ENCODE data around the gene GBF1. TPM values are rescaled to one million over a fixed set of nuclear protein-coding genes. Genes with fewer than 3 reads are reported as not detected.

Gene GBF1
- total and polyA plus RNA-seq, 2 of the 13 experiments (the other 11 are each of a cell fraction or from before 2014, with no cell fraction given) = 17.1 to 21.9 TPM

DNA sequence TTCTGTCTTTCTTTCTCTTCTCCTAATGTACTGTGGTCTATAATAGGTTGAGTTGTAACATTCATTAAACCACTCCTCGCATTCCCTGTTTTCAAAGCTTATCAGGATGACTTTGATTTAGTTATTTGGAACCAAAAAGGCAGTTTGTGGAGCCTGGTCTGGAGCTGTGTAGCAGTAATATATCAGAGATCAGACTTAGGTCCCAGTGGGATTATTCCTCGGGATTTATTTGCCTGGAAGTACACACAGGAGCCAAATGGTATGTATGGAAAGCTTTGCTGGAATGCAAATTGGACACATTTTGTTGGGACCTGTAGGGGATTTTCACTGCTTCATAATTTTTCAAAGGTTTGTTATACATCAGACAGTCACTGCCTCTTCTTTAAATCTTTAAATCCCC lies 40.9 kb downstream of the GBF1 start:
- Histone ChIP-seq H3K9ac (ENCODE audit: insufficient read depth, low read depth, low read length) (no peak overlapping the region), H3K27ac (ENCODE audit: extremely low read length, insufficient read depth, low read length) (no peak overlapping the region), H3K79me2 (ENCODE audit: insufficient read depth, low read length) (peaks cover 22% of the 10 kb centered on the region), H2AFZ (ENCODE audit: low read length) (no peak overlapping the region), H3K4me3 (replicated peaks in 1 of 3; ENCODE audit: insufficient read depth in 1 of 3, low read depth in 2 of 3, low read length in 3 of 3) (no peak overlapping the region), H3K4me2 (ENCODE audit: low read depth, low read length) (no peak overlapping the region), H3K4me1 (ENCODE audit: insufficient read depth, low read length) (peaks cover 9% of the 10 kb centered on the region), H3K36me3 (replicated peaks in 1 of 2; ENCODE audit: control insufficient read depth in 1 of 2, insufficient read depth in 2 of 2, low read length in 2 of 2) (peaks cover 1 to 21% of the 10 kb centered on the region in 2 experiments; a peak in 2 of 5 replicates), H3K27me3 (ENCODE audit: control insufficient read depth in 1 of 2, insufficient read depth in 2 of 2, low read length in 2 of 2) (no peaks in the 10 kb centered on the region), H3K9me3 (ENCODE audit: low read length) (no peaks in the 10 kb centered on the region), H4K20me1 (ENCODE audit: insufficient read depth, low read length) (0 out of 2 replicates have a peak, but pooled peaks cover 2% of the 10 kb centered on the region)
- WGBS (ENCODE audit: low lambda C conversion rate) = 98% methylated on average over 2 of the region's 2 CpGs
- POLR2A ChIA-PET = interaction anchor here (0.6 kb wide), 1 partner anchor 164 kb away, joined by 3 read pairs; no protein-coding TSS in a partner anchor
- ATAC-seq = no peak
- no TSS peak for BruUV-seq (replicated peaks)
- DNase-seq (ENCODE audit: low spot score) = no peak
- CTCF ChIA-PET (ENCODE audit: low intra/inter-chr PET ratio, low total read pairs) = no interaction called here
- intact Hi-C loops (cut with micrococcal nuclease; ENCODE audit: unreplicated experiment) = loop anchor here (10.0 kb wide), 1 partner anchor 49 kb away; no protein-coding TSS in a partner anchor
- no peak for FAIRE-seq
- in situ Hi-C loops (cut with HindIII; ENCODE audit: extremely low pct_ligation_motif_present, low pct_unique_long_range_greater_than_20kb) = no loop called here
- TF ChIP-seq GLI4 (CRISPR knock-in tag; IDR thresholded peaks at IDR 0.05; ENCODE audit: borderline replicate concordance) (no peak), FOXJ3 (CRISPR knock-in tag; IDR thresholded peaks at IDR 0.05; ENCODE audit: borderline replicate concordance) (no peak), ZNF124 (CRISPR knock-in tag; IDR thresholded peaks at IDR 0.05) (no peak), SMC3 (IDR thresholded peaks at IDR 0.05; ENCODE audit: low read length) (no peak), PHF20 (CRISPR knock-in tag; IDR thresholded peaks at IDR 0.05) (no peak), KLF11 (CRISPR knock-in tag; IDR thresholded peaks at IDR 0.05) (no peak), ZNF724P (CRISPR knock-in tag; IDR thresholded peaks at IDR 0.05; ENCODE audit: borderline replicate concordance) (no peak), ARHGAP35 (CRISPR knock-in tag; IDR thresholded peaks at IDR 0.05; ENCODE audit: borderline replicate concordance) (no peak), NFATC3 (CRISPR knock-in tag; IDR thresholded peaks at IDR 0.05) (no peak)
- TF ChIP-seq, protein P1, sequence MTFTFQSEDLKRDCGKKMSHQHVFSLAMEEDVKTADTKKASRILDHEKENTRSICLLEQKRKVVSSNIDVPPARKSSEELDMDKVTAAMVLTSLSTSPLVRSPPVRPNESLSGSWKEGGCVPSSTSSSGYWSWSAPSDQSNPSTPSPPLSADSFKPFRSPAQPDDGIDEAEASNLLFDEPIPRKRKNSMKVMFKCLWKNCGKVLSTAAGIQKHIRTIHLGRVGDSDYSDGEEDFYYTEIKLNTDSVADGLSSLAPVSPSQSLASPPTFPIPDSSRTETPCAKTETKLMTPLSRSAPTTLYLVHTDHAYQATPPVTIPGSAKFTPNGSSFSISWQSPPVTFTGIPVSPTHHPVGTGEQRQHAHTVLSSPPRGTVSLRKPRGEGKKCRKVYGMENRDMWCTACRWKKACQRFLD (CRISPR knock-in tag; IDR thresholded peaks at IDR 0.05; ENCODE audit: borderline replicate concordance) = no peak
